ENCODE measurements around the gene NCAPH2.

The NCAPH2 gene

GRCh38 chr22:50474710-50475651, 33.0 kb upstream of the NCAPH2 start, which contains the start of gene SBF1:
Gene SBF1 (minus strand): TSS chr22:50475035. CDS start chr22:50474840, 195 bp downstream.
- DNase-seq (ENCODE audit: low read depth) = peak; percentile 82

- DNase-seq (ENCODE audit: low read depth) = no peak
These were observed 32.4 kb upstream of the NCAPH2 start for GRCh38 chr22:50475652-50476002.

GRCh38 chr22:50476868-50477267, 31.2 kb upstream of the NCAPH2 start:
- DNase-seq (ENCODE audit: low read depth) = no peak

- no peak for DNase-seq (ENCODE audit: low read depth)
These were observed 30.1 kb upstream of the NCAPH2 start for GRCh38 chr22:50477923-50478322.

DNA sequence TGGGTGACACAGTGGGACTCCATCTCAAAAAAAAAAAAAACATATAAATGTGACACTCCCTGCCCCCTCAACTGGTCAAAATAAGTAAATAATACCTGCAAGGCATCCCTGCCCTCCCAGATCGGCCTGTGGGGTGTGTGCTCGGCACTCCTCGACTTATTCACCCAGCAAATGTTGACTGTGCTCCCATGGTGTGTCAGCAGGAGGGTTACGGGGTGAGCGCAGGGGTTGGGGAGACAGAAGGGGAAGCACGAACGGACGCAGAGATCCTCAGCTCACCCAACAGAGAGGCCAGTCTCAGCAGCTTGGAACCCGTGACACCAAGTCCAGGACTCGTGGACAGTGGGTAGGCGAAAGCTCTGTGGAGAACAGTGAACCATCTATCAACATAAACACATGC, 28.3 kb upstream of the NCAPH2 start:
- no peak for DNase-seq (ENCODE audit: low read depth)

- DNase-seq (ENCODE audit: low read depth) = no peak
These were observed 27.0 kb upstream of the NCAPH2 start for GRCh38 chr22:50481045-50481439.

- DNase-seq (ENCODE audit: low read depth) = peak; percentile 24
These were observed 26.5 kb upstream of the NCAPH2 start, which contains the start of gene ADM2 for GRCh38 chr22:50481440-50482106. Gene ADM2 (plus strand): TSS chr22:50481543. CDS start chr22:50481848, 305 bp downstream.

DNA sequence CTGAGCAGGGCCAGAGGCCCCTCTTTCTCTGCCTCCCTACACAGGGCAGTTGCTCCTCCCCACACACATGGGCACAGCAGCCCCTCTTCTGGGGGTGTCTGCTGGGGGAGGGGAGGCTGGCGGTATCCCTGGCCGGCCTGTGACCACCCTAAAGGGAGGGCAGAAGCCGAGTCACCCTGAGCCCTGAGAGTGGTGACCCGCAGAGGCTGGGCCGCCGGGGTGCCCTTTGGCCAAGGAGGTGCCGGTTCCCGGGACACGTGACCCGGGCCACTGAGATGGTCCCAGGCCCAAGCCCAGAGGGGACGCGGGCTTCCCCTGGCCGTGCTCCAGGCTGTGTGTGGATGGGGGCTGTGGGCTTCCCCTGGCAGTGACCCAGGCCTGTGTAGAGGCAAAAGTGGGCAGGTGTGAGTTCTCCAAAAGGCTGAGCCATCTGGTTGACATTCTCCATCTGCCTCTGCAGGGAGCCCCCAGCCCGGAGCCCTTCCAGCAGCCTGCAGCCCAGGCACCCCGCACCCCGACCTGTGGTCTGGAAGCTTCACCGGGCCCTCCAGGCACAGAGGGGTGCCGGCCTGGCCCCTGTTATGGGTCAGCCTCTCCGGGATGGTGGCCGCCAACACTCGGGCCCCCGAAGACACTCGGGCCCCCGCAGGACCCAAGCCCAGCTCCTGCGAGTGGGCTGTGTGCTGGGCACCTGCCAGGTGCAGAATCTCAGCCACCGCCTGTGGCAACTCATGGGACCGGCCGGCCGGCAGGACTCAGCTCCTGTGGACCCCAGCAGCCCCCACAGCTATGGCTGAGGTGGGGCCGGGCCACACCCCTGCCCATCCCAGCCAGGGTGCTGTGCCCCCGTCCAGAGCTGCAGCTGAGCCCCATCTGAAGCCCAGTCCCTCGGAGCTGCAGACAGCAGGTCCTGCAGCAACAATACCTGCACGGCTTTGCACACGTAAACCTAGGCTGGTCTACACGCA, 25.6 kb upstream of the NCAPH2 start:
- no peak for DNase-seq (ENCODE audit: low read depth)

- no peak for DNase-seq (ENCODE audit: low read depth)
These were observed 24.9 kb upstream of the NCAPH2 start for GRCh38 chr22:50483106-50483505.

GRCh38 chr22:50483556-50483955, 24.5 kb upstream of the NCAPH2 start:
- DNase-seq (ENCODE audit: low read depth) = no peak

DNA sequence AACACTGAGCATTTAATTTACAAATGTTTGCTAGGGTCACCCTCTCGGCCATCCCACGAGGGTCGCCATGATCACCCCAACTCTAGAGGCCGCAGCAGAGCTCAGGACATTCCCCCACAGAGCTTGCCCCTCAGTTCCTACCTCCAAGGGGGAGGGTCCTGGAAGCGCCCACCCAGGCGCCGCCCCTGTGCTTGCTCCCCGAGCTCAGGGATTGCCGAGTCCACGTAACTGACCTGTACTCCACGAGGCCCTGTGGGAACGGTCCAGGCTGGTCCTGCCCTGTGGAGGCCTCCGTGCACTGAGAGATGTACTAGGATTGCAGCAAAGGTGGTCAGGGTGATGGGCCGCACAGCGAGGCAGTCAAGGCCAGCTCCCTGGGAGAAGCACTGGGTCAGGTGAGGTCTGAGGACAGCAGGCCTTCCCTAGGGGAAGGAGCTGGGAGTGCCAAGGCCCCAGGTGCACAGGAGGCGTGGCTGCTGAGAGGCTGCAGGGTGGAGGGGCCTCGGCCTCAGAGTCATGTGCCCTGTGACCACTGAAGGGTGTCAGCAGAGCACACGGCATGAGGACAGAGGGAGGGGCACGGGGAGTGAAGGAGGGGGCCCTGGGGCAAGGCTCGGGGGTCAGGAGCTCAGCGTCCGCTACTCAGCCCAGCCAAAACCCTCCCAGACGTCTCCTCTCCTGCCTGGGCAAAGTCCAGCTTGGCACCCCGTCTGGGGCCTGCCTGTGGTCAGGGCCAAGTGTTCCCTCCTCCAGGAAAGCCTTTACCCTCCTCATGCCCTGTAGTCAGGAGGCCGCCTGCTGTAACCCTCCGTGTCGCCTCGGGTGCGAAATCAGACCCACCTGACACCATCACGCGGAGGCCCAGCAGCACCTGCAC, 23.8 kb upstream of the NCAPH2 start:
- no peak for DNase-seq (ENCODE audit: low read depth)

GRCh38 chr22:50485221-50486131, 22.5 kb upstream of the NCAPH2 start:
- no peak for DNase-seq (ENCODE audit: low read depth)

DNA sequence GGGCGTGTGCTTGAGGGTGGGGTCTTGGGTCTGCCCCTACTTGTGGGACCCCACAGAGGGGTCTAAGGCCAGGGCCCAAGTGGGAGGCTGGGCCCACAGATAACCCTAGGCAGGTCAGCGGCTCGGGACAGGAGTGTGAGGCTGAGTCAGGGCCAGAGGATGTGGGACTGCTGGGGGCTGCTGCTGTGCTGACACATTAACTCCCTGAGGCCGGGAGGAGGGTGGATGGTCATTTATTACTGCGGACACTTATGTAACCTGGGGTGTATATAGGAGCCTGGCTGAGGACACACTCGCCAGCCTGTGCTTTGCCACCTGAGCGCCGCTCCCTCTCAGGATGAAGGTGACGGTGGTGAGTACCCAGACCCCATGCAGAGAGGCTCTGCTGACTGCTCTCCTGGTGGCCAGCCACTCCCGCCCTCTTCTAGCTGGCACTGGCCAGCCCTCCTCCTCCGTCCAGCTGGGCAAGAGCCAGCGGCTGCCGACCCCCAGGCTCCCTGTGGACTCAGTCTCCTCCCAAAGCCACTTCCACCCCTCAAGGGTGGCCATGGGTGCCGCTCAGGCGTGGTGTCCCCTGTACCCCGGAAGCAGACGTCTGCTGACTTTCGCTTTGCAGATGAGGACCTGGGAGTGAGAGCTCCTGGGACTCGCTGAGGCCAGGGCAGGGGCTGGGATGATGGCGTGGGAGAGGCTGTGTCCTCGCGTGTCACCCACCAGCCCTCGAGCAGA, 21.3 kb upstream of the NCAPH2 start, which contains the start of gene MIOX:
MIOX (plus strand) TSS at position 299 of the 729 bp plus-strand sequence; CDS start at position 338, 39 bp downstream.
- no peak for DNase-seq (ENCODE audit: low read depth)

GRCh38 chr22:50487290-50488005, 20.6 kb upstream of the NCAPH2 start:
- DNase-seq (ENCODE audit: low read depth) = no peak

- DNase-seq (ENCODE audit: low read depth) = no peak
These were observed 19.9 kb upstream of the NCAPH2 start for GRCh38 chr22:50488006-50488677.

DNA sequence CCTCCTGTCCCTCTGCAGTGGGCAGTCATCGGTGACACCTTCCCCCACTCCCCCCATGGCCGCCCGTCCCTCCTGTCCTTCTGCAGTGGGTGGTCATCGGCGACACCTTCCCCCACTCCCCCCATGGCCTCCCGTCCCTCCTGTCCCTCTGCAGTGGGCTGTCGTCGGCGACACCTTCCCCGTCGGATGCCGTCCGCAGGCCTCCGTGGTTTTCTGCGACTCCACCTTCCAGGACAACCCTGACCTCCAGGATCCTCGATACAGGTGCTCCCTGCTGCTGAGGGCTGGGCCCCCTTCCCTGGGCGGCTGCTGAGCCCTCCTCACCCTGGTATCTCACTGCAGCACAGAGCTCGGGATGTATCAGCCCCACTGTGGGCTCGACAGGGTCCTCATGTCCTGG, 19.1 kb upstream of the NCAPH2 start:
- no peak for DNase-seq (ENCODE audit: low read depth)

DNA sequence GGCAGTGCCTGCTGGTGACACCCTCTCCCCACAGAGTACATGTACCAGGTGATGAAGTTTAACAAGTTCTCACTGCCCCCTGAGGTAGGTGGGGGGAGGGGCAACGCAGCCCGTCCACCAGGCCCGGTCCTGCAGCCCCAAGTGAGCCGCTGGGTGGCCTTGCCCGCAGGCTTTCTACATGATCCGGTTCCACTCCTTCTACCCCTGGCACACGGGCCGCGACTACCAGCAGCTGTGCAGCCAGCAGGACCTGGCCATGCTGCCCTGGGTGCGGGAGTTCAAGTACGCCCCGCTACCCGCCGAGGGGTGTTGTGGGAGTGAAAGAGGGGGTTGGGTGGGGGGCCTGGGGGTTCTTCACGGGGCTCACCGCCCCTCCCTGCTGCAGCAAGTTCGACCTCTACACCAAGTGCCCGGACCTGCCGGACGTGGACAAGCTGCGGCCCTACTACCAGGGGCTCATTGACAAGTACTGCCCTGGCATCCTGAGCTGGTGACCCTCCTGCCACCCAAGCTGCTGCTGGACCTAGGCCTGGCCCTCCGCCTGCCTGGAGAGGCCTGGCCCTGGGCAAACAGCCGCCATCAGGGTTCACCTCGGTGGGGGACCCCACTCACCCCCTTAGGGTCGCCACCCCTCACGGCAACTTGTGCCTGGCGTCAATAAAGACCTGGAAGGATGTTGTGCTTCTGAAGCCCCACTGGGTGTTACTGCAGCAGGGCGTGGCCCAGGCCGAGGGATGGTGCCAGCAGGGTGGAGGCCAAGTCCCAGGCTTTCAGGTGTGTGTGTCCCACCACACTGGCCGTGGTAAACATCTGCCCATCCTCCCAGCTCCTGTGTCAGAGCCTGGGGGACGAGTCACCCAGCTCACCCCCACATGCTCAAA, 18.4 kb upstream of the NCAPH2 start:
- no peak for DNase-seq (ENCODE audit: low read depth)

Data from fibroblast of gingiva (primary cell).